ENCODE measurements around the gene NELL2.

Gene NELL2

DNA sequence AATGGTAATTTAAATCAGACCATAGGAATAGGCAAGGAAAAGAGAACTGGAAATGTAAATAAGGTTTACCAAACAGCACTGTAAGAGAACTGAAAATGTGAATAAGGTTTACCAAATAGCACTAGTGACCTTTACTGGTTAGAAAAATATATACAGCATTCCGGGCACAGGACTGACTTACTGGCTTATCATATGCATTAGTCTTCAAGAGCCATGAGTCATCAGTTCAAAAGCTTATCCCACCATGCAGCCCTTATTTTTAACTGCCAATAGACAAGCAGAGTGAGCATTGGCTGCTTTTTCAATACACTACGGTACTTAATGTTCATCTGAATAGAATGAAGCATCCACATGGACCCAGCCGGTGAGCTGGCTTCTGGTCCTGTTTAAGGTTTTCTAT lies 13.0 kb upstream of the NELL2 start:
- no peaks in the 10 kb centered on the region for H3K79me2 ChIP-seq (ENCODE audit: control insufficient read depth, low read length)
- H4K20me1 ChIP-seq (ENCODE audit: control insufficient read depth, insufficient read depth, low read depth, low read length) = no peaks in the 10 kb centered on the region
- no peaks in the 10 kb centered on the region for H3K9me2 ChIP-seq (replicated peaks; ENCODE audit: control insufficient read depth, low read length)
- no peaks in the 10 kb centered on the region for H3K27me3 ChIP-seq (ENCODE audit: control insufficient read depth, low read length)
- H3K4me3 ChIP-seq (ENCODE audit: low read length) = no peak overlapping the region
- H3K36me3 ChIP-seq (ENCODE audit: control insufficient read depth, low read length) = no peaks in the 10 kb centered on the region
- no peaks in the 10 kb centered on the region for H3K9me3 ChIP-seq (ENCODE audit: control insufficient read depth, insufficient read depth, low read length)
- no peaks in the 10 kb centered on the region for H3K4me1 ChIP-seq (ENCODE audit: control insufficient read depth, low read length)
- TF ChIP-seq, protein P1, sequence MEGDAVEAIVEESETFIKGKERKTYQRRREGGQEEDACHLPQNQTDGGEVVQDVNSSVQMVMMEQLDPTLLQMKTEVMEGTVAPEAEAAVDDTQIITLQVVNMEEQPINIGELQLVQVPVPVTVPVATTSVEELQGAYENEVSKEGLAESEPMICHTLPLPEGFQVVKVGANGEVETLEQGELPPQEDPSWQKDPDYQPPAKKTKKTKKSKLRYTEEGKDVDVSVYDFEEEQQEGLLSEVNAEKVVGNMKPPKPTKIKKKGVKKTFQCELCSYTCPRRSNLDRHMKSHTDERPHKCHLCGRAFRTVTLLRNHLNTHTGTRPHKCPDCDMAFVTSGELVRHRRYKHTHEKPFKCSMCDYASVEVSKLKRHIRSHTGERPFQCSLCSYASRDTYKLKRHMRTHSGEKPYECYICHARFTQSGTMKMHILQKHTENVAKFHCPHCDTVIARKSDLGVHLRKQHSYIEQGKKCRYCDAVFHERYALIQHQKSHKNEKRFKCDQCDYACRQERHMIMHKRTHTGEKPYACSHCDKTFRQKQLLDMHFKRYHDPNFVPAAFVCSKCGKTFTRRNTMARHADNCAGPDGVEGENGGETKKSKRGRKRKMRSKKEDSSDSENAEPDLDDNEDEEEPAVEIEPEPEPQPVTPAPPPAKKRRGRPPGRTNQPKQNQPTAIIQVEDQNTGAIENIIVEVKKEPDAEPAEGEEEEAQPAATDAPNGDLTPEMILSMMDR (IDR thresholded peaks at IDR 0.05; ENCODE audit: low read depth, low read length, poor library complexity, severe bottlenecking) = no peak
- no peak for TF ChIP-seq EZH2phosphoT487 (IDR thresholded peaks at IDR 0.05; ENCODE audit: borderline replicate concordance, low read length)
- no peak overlapping the region for H3K4me2 ChIP-seq (ENCODE audit: low read length)
- no peak overlapping the region for H3K27ac ChIP-seq (ENCODE audit: low read depth, low read length)
- no peaks in the 10 kb centered on the region for H3F3A ChIP-seq (ENCODE audit: control insufficient read depth, insufficient read depth)

DNA sequence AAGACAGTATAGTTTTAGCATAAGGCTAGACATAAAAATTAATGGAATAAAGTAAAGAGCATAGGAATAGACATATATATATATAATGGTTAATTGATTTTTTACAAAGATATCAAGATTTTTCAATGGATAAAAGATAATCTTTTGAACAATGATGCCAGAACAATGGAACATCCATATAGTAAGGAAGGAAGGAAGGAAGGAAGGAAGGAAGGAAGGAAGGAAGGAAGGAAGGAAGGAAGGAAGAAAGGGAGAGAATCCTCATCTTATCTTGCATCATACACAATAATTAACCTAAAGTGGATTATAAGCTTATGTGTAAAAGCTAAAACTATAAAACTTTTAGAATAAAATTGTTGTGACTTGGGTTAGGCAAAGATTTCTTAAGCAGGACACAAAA lies 9.8 kb upstream of the NELL2 start:
- Histone ChIP-seq H3K9me3 (ENCODE audit: control insufficient read depth, insufficient read depth, low read length) (no peaks in the 10 kb centered on the region), H4K20me1 (ENCODE audit: control insufficient read depth, insufficient read depth, low read depth, low read length) (no peaks in the 10 kb centered on the region), H3F3A (ENCODE audit: control insufficient read depth, insufficient read depth) (no peaks in the 10 kb centered on the region), H3K79me2 (ENCODE audit: control insufficient read depth, low read length) (no peaks in the 10 kb centered on the region), H3K4me3 (ENCODE audit: low read length) (no peak overlapping the region), H3K36me3 (ENCODE audit: control insufficient read depth, low read length) (no peaks in the 10 kb centered on the region), H3K27ac (ENCODE audit: low read depth, low read length) (no peak overlapping the region), H3K4me1 (ENCODE audit: control insufficient read depth, low read length) (no peaks in the 10 kb centered on the region), H3K27me3 (ENCODE audit: control insufficient read depth, low read length) (no peaks in the 10 kb centered on the region), H3K9me2 (replicated peaks; ENCODE audit: control insufficient read depth, low read length) (no peaks in the 10 kb centered on the region), H3K4me2 (ENCODE audit: low read length) (no peak overlapping the region)
- TF ChIP-seq, protein P1 (IDR thresholded peaks at IDR 0.05; ENCODE audit: low read depth, low read length, poor library complexity, severe bottlenecking) = no peak
- TF ChIP-seq EZH2phosphoT487 (IDR thresholded peaks at IDR 0.05; ENCODE audit: borderline replicate concordance, low read length) = no peak

DNA sequence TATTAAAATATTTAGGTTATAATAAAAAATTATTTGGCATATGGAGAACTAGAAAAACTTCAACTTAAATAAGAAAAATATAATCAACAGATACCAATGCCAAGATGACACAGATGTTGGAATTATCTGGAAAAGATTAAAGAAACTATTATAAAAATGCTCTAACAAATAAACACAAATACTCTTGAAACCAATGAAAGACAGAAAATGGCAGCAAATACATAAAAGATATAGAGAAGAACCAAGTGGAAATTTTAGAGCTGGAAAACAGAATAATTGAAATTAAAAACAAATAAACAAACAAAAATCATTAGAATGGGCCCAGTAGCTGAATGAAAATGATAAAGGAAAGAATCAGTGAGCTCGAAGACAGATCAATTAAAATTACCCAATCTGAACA lies 5.1 kb upstream of the NELL2 start:
- H3K9me2 ChIP-seq (replicated peaks; ENCODE audit: control insufficient read depth, low read length) = no peaks in the 10 kb centered on the region
- H3K36me3 ChIP-seq (ENCODE audit: control insufficient read depth, low read length) = no peaks in the 10 kb centered on the region
- no peaks in the 10 kb centered on the region for H3K9me3 ChIP-seq (ENCODE audit: control insufficient read depth, insufficient read depth, low read length)
- H3K4me3 ChIP-seq (ENCODE audit: low read length) = no peak overlapping the region
- no peaks in the 10 kb centered on the region for H4K20me1 ChIP-seq (ENCODE audit: control insufficient read depth, insufficient read depth, low read depth, low read length)
- no peak overlapping the region for H3K4me2 ChIP-seq (ENCODE audit: low read length)
- H3K4me1 ChIP-seq (ENCODE audit: control insufficient read depth, low read length) = no peaks in the 10 kb centered on the region
- no peak overlapping the region for H3K27ac ChIP-seq (ENCODE audit: low read depth, low read length)
- H3K27me3 ChIP-seq (ENCODE audit: control insufficient read depth, low read length) = no peaks in the 10 kb centered on the region
- no peaks in the 10 kb centered on the region for H3K79me2 ChIP-seq (ENCODE audit: control insufficient read depth, low read length)
- no peak for TF ChIP-seq EZH2phosphoT487 (IDR thresholded peaks at IDR 0.05; ENCODE audit: borderline replicate concordance, low read length)
- TF ChIP-seq, protein P1 (IDR thresholded peaks at IDR 0.05; ENCODE audit: low read depth, low read length, poor library complexity, severe bottlenecking) = no peak
- no peaks in the 10 kb centered on the region for H3F3A ChIP-seq (ENCODE audit: control insufficient read depth, insufficient read depth)

Data from DOHH2 (cell line).